Stimulated activated CD4-positive, alpha-beta T cell treated with anti-CD3 and anti-CD28 coated beads, TNF-alpha, amount 100 ng/mL, for 24 hours (primary cell): Measurements from ENCODE around the gene SUPV3L1.
A peak's percentile ranks its signal among the peaks of the same experiment; 100 is the strongest.

Source experiments
- DNase-seq, 3 experiments: peaks; one replicate each; pipeline ENCODE4 v3.0.0-alpha.2; 2020; ENCODE audit warnings: low read depth in 3 of 3

SUPV3L1 gene

GRCh38 chr10:69202332-69202731 lies 22.3 kb downstream of the SUPV3L1 start:
- DNase-seq: no peak

- DNase-seq: no peak
Observed at GRCh38 chr10:69208761-69209160, 28.7 kb downstream of the SUPV3L1 start.

GRCh38 chr10:69209787-69210484 lies 29.9 kb downstream of the SUPV3L1 start:
- DNase-seq: no peak

- no peak for DNase-seq
Observed at GRCh38 chr10:69211104-69211503, 31.1 kb downstream of the SUPV3L1 start.

- no peak for DNase-seq
Observed at GRCh38 chr10:69211524-69211923, 31.5 kb downstream of the SUPV3L1 start.

GRCh38 chr10:69213591-69214311 lies 33.7 kb downstream of the SUPV3L1 start:
- no peak for DNase-seq

- DNase-seq: no peak
Observed at GRCh38 chr10:69214666-69215131, 34.7 kb downstream of the SUPV3L1 start.

- DNase-seq: peak in 1 of 3 experiments; percentile 7
Observed at GRCh38 chr10:69215405-69216171, 35.6 kb downstream of the SUPV3L1 start.

- no peak for DNase-seq
Observed at GRCh38 chr10:69216577-69217118, 36.6 kb downstream of the SUPV3L1 start.

- DNase-seq: no peak
Observed at GRCh38 chr10:69217119-69217754, 37.2 kb downstream of the SUPV3L1 start.

GRCh38 chr10:69218831-69219230 lies 38.8 kb downstream of the SUPV3L1 start:
- no peak for DNase-seq

- DNase-seq: no peak
Observed at GRCh38 chr10:69220041-69220451, 40.0 kb downstream of the SUPV3L1 start, which contains the start of gene HKDC1. TSS of gene HKDC1 (plus strand) at chr10:69220332. CDS start at chr10:69220436, 104 bp downstream.

GRCh38 chr10:69220507-69220906 lies 40.5 kb downstream of the SUPV3L1 start:
- DNase-seq: no peak

GRCh38 chr10:69222157-69223027 lies 42.4 kb downstream of the SUPV3L1 start:
- DNase-seq: peak; percentile 53 to 76 (median 57)

- no peak for DNase-seq
Observed at GRCh38 chr10:69223028-69223342, 43.0 kb downstream of the SUPV3L1 start.

GRCh38 chr10:69224862-69225657 lies 45.0 kb downstream of the SUPV3L1 start:
- no peak for DNase-seq

GRCh38 chr10:69225681-69226080 lies 45.6 kb downstream of the SUPV3L1 start:
- no peak for DNase-seq

- DNase-seq: no peak
Observed at GRCh38 chr10:69226919-69227450, 47.0 kb downstream of the SUPV3L1 start.

GRCh38 chr10:69228151-69228550 lies 48.1 kb downstream of the SUPV3L1 start:
- no peak for DNase-seq

GRCh38 chr10:69229616-69229916 lies 49.5 kb downstream of the SUPV3L1 start:
- DNase-seq: no peak
